Frontal cortex (tissue), 4 donors: ENCODE results near the gene HS3ST6. TPM values are rescaled to one million over a fixed set of nuclear protein-coding genes. Genes with fewer than 3 reads are reported as not detected.
"Not testable (repeated sequence)": the region's sequence is repeated elsewhere in the genome, so short reads cannot be mapped to it uniquely, and the experiment has no call there.

Source experiments
- DNase-seq, 2 donors: peaks; one replicate each; pipeline ENCODE4 v3.0.0; 2012; ENCODE audit warnings: low spot score in 2 of 2
- FAIRE-seq: peaks from 2 replicates; lab custom pipeline; 2012; peaks lifted over from hg19 to GRCh38; lab: Jason Lieb, UNC
- total RNA-seq: library from RNA; depleted of rRNA; stranded (reverse); fragments of >200 nt; gene quantifications from one replicate; pipeline ENCODE4 v1.2.3, GENCODE V29; 2014
- donor health status: control.
- donor health status: control.
- donor health status: control.

The HS3ST6 gene
- total RNA-seq, 1 donor from 2014 or later: not detected

DNA sequence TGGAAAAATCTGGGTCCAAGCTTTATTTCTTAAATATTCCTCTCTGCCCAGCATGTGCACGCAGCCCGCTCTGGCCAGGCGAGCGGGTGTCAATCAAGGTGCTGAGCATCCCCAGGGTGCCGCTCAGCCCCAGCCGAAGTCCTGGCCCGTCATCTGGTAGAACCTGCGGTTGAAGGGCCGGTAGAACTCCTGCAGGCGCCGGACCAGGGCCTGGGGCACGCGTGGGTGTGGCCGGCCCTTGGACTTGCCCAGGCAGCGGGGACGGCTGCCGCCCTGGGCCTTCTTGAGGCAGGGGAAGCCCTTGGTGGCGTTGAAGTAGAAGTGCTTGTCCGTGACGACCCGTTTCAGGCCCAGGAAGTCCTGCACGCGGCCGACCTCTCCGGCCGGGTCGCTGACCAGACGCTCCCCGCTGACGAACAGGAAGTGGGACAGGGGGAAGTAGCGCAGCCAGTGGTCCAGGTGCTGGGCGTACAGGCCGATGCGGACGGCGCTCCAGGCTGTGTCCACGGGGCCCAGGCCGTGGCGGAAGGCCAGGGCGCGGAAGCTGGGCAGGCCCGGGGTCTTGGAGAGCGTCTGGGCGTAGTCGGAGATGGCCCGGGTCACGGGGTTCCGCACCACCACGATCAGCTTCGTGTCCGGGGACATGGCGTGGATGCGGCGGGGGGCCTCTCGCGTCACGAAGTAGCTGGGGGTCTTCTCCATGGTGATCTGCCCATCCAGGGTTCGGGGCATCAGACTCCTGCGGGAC lies 6.6 kb downstream of the HS3ST6 start:
- DNase-seq (no peak), FAIRE-seq (no peak)

DNA sequence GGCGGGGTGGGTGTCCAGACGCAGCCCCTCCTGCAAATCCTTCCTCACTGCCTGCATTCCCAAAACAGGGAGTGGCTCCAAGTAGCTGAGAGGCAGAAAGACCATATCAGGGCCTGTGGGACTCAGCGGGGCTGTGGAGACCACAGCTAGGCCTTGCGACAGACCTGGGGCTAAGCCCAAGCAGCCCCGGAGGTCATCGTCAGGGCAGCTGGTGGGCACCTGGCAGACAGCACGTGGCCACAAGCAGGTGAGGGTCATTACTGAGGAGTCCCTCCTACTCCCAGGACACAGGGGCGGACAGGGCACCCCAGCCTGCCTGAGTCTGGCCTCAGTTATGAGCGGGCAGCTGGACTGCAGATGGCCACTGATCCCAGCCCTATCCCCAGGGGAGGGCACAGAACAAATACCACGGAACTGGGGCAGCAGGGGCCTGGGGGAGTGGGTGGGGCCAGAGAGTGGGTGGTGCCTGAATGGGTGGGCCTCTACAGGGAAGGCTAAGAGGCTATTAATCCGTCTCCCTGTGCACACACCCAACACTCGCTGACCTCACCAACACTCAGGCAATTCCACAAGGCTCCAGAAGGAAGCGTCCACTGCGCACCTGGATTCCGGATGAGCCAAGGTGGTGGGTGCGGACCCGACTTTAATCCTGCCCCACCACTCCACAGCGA lies 8.5 kb downstream of the HS3ST6 start:
- no peak for FAIRE-seq
- no peak for DNase-seq

DNA sequence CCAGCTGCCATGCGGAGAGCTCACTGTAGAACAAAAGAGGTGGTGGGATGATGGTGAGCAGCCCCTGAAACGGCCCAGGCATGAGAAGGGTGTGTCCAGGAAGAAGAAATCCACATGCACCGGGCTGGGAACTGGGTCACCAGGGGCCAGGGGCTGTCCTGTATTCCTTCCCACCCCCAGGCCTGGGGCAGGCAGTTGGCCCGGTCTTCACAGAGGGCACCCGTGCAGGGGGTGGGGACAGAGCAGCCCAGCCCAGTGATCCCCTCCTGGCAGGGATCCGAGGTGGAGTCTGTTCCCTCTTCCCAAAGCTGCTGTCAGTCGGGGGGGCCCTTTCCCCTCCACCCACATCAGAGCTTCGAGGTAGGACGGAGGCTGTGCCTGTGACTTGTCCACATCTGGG lies 9.2 kb downstream of the HS3ST6 start:
- no peak for FAIRE-seq
- DNase-seq: no peak

DNA sequence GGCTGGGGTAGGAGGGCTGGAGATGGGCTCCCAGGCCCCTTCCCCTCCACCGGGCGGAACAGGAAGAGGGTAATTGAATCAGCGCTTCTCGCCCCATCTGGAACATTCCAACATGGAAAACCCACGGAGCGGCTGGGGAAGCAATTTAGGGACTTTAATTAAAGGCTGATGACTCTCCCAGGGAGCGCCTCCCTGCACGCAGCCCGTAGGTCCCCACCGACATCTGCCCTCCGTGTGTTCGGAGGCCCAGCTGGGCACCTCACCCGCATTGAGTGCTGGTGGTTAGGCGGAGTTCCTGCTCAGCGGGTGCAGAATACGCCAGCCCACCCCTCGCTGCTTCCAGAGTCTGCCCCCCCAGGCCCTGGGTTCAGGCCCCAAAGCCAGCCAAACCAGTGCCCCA lies 10.0 kb downstream of the HS3ST6 start:
- DNase-seq: no peak
- FAIRE-seq: no peak

DNA sequence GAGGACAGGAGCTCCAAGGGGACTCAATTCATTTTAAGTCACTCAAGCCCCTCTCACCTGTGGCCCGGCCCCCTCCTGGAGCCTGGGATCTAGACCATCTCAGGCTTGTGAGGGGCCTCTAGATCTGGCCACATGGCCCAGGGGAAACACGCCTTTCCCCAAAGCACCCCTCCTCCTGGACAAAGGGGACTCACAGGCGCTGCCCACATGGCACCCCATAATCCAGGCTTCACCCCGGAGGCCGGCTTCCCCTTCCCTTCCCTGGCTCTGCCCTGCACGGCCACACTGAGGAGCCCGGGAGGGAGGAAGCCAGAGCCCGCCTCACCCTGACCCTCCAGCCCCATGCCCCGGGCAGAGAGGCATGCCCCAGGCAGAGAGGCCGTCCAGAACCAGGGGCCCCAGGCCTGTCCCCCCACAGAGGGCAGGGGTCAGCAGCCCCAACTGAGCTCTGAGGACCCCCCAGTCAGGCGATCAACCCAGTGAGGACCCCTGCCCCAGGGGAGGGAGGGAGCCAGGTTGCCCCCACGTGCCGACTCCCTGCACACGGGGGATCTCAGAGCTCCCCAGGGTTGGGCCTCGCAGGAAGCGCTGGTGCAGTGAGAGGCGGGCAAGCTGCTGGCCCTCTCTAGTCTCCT lies 10.9 kb downstream of the HS3ST6 start:
- no peak for FAIRE-seq
- no peak for DNase-seq

DNA sequence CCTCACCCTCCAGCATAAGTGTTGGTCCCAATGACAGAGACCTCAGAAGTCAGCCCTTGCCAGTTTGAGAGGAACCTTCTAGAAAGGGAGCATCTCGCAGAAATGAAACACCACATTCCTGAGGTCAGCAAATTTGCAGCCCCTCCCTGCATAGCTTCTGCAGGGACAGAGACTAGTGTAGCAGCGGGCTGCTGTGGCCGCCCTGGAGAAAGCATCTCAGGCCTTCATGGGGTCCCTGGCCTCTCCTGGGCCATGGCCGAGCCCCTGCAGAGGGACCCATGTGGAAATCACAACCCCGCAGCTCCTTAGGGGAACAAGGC lies 11.4 kb downstream of the HS3ST6 start:
- FAIRE-seq: no peak

DNA sequence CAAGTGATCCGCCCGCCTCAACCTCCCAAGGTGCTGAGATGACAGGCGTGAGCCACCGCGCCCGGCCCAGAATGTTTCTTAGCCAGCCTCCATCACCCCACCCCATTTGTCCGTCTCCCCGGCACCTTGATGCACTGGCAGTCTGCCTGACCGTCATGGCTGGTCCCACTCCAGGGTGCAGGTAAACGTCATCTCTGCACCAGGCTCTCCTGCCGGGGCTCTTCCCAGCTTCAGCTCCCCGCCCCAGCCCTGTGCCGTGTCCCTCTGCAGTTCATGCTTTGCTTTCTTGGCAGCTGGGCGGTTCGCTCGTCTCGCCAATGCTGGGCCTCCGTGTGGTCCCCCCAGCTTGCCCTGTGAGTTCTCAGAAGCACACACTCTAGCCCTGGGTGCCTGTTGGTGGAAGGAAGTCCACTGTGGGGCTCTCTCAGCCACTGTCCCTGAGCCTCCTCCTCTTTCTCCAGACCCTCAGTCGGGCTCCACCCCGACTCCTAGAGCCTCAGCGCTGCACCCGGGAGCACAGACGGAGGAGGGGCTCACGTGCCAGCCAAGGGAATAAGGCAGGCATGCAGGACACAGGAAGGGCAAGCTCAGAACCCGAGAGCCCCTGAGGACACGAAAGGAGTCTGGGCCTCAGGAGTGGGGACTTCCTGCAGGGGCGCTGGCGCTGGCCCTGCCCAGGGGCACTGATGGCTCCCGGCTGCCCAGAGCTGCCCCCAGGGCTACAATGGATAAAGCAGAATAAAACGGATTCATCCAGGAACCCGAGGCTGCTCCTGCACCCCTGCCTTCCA lies 12.0 kb downstream of the HS3ST6 start:
- FAIRE-seq: no peak
- no peak for DNase-seq

More for the DNA sequence above, 11.4 kb downstream of the HS3ST6 start:
- DNase-seq: no peak

DNA sequence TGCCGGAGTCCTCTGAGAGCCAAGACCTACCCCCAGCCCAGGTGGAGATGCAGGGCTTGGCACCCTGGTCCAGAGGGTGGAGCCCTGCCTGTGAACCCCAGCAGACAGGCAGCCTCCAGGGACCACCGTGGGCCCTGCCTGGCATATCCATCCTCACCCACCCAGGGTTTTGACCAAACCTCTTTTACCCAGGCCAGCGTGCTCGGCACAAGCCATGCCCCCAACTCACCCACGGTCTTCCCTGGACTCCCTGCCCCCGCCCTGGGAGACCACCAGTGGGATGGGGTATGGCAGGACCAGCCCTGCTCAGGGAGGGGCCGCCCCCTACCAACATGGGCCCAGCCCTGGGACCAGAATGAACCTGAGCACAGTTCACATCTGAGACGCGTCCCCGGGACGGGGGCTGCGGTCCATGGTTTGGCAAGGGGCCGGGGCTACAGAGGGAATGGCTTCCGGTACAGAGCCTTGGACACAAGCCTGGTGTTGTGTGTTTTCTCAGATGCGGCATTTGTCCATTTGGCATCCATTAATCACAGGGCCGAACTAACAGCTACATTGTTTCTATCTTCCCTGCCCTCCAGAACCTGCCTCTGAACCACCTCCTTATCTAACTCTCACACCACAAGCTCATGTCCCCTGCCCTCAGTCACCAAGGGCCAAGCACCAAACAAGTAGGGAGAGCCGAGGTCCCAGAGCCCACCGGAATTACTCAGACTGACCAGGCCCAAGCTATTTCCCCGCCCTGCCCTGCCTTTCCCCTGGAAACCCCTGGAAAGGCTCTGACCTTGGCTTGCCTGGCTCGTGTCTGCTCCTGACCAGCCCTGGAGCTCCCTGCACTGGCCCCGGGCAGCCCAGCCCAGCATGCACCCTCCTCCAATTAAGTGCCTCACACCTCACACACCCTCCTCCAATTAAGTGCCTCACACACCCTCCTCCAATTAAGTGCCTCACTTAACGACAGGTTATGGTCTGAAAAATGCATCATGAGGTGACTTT lies 14.1 kb downstream of the HS3ST6 start:
- FAIRE-seq: no peak
- no peak for DNase-seq

DNA sequence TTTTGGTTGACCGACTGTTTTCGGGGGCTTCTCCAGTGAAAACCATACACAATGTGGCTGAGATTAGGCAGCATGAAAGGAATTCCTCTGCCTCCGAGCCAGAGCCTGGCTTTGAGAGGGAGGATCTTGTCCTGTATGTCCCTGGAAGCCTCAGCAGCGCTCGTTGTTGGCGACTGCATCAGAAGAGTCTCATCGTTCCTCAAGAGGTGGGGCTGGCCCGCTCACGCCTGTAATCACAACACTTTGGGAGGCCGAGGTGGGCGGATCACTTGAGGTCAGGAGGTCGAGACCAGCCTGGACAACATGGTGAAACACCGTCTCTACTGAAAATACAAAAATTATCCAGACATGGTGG lies 15.0 kb downstream of the HS3ST6 start:
- DNase-seq (no peak), FAIRE-seq (no peak)

DNA sequence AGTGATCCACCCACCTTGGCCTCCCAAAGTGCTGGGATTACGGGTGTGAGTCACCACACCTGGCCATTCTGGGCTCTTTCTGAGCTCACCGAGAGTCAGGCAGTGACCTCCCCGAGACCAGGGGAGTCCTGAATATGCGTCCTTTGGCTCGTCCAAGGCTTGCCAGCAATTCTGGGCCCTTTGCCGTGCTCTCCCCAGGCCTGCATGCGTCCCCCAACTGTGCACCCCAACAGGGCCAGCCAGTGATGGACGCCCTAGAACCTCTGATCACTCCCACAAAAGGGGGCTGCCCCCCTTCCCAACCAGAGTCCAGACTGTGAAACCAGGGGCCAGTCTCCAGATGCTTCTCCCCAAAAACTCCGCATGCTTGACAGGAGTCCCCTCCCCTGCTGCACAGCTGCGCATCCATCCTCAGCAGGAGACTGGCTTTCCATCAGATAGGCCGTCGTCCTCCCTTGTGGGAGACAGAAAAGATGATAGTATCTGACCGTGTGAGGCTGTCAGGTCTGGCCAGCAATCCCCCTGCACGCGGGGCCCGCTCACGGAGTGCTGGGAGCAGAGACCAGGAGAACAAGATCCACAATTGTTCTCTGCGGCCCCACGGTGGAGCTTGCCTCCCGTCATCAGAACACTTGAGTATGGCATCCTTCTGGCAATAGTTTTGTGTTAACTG lies 15.5 kb downstream of the HS3ST6 start:
- DNase-seq: no peak
- no peak for FAIRE-seq

DNA sequence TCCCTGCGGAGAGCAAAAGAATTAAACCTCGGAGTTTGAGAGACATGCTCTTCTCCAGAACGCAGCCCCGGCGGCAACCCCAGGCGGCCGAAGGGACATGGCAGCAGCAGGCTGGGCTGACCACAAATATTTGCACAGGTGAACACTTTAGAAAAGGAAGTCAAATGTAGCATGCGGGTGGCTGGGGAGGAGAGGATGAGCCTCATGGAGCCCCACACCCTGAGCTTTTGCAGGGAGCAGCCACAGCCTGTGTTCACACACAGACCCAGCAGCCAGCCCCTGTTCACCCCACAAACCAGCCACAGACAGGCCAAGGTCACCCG lies 17.8 kb downstream of the HS3ST6 start:
- no peak for DNase-seq
- no peak for FAIRE-seq

DNA sequence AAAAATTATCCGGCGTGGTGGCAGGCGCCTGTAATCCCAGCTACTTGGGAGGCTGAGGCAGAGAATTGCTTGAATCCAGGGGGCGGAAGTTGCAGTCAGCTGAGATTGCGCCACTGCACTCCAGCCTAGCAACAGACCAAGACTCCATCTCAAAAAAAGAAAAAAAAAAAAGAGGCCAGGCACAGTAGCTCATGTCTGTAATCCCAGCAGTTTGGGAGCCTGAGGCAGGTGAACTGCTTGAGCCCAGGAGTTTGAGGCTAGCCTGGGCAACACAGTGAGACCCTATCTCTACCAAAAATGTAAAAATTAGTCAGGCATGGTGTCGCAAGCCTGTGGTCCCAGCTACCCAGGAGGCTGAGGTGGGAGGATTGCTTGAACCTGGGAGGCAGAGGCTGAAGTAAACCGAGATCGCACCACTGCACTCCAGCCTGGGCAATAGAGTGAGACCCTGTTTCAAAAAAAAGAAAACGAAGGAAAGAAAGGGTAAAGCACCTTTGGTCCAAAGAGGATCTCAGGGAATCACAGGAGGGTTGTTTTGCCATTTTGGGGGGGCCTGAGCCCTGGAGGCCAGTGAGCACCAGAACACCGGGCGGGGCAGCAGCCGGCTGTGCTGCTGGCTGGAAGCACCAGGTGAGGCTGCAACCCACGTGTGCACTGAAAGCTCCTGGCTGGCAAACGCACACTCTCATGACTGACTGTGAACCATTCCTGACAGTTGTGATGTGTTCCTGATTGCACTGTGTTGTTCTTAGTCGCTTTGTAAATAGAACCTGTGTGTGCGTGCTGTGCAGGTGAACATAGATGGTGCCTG lies 18.4 kb downstream of the HS3ST6 start:
- no peak for DNase-seq
- no peak for FAIRE-seq

DNA sequence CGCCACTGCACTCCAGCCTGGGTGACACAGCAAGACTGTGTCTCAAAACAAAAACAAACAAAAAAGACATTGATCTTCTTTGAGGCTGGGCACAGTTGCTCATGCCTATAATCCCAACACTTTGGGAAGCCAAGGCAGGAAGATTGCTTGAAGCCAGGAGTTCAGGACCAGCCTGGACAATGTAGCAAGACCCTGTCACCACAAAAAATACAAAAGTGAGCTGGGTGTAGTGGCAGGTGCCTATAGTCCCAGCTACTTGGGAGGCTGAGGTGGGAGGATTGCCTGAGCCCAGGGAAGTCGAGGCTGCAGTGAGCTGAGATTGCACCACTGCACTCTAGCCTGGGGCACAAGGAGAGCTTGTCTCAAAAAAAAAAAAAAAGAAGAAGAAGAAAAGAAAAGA lies 20.5 kb downstream of the HS3ST6 start:
- FAIRE-seq, DNase-seq: not testable (repeated sequence)

DNA sequence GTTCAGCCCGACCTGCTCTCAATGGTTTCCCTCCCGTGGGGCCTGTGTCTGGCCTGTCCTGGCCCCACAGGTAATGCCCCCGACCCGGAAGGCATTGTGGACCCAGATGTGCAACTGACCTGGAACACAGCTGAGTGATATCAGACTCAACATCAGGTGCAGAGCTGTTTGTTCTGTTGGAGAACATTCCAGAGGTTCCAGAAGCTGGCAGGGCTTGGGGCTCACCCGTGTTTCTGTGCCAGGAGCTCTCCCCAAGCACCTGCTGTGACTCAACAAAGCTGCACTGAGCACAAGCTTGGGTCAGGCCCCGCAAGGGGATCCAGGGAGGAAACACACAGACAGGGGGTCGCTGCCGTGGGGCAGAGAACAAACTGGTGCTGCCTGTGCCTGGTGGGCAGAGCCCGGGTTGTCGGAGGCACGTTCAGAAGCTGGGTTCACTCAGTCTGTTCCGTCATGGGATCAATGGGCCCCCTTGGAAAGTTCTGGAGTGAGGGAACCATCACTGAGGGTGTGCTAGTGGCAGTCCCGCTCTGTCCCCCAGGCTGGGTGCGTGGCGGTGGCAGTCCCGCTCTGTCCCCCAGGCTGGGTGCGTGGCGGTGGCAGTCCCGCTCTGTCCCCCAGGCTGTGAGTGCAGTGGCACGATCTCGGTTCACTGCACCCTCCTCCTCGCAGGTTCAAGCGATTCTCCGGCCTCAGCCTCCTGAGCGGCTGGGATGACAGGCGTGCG lies 22.1 kb downstream of the HS3ST6 start:
- FAIRE-seq (no peak), DNase-seq (no peak)

DNA sequence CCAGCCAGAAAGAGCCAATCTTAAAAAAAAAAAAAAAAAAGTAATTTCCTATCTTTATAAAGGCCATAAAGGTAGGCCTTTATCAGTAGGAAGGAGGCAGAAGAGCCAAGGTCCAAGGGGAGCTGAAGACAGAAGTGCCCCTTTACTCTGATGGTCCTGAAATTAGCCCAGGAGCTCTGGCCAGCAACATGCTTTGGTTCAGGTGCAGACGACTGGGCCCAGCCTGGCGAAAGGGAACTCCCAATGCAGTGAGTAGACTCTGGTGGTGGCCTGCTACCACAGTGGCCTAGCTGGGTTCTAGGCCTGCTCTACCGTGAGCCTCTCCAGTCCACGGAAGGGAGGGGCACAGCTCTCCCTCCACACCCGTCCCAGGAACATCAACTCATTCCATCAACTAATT lies 23.1 kb downstream of the HS3ST6 start:
- FAIRE-seq (no peak), DNase-seq (no peak)

DNA sequence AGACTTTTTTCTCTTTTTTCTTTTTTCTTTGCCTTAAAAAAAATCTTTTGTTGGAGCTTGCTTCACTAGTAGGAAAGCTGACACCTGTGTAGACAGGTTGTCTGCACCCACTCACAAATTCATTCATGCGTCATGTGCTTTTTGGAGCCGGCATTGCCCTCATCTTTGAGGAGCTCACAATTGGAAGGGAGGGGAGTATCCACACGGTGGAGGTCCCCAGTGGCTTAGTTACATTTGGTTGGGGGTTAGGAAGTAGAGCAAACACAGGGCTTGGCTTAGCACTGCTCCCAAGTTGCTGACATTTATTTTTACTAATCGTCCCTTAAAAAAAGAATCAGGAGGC lies 27.5 kb downstream of the HS3ST6 start:
- FAIRE-seq: no peak

DNA sequence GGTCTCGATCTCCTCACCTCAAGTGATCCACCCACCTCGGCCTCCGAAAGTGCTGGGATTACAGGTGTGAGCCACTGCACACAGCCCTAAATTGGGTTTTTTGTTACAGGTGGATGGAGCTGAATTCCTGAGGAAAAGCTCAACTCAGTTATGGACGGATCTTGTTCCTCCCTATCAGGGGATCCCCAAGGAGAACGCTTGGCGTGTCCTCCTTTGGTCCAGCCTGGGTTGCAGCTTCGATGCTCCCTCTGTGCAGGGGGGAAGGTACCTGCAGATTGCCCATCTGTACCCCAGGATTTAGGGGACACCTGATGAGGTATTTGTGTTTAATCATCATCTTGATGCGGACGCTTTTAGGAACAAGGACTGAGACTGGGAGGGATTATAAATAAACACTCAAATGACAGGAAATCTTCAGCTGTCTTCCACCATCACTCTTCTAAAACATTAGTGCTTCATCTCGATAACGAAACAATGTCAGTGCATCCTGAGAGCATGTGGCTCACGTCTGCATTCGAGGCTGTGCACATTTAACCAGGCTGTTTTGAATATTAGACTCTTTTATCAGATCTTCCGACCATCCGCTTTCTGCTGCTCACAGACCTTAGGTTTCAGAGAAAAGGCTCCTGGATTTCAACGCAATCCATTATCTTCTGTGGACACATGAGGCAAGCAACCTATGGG lies 28.0 kb downstream of the HS3ST6 start:
- FAIRE-seq: no peak
- DNase-seq: no peak

More for the DNA sequence above, 27.5 kb downstream of the HS3ST6 start:
- no peak for DNase-seq
